Stimulated activated CD4-positive, alpha-beta T cell treated with anti-CD3 and anti-CD28 coated beads, Interleukin-12 subunit alpha, Interleukin-12 subunit beta, amount 100 ng/mL, for 4 hours (primary cell): Measurements from ENCODE around the gene KRT79.
"Not testable (repeated sequence)": the region's sequence is repeated elsewhere in the genome, so short reads cannot be mapped to it uniquely, and the experiment has no call there.

Source experiments
- DNase-seq: peaks from one replicate; pipeline ENCODE4 v3.0.0-alpha.2; 2020

Gene KRT79

GRCh38 chr12:52860102-52860823 is 26.2 kb upstream of the KRT79 start:
- no peak for DNase-seq

GRCh38 chr12:52857500-52857899 is 23.4 kb upstream of the KRT79 start:
- DNase-seq, result no peak

GRCh38 chr12:52856787-52857186 is 22.7 kb upstream of the KRT79 start:
- DNase-seq, result no peak

GRCh38 chr12:52856077-52856476 is 22.0 kb upstream of the KRT79 start:
- not testable (repeated sequence) for DNase-seq

GRCh38 chr12:52851787-52852186 is 17.7 kb upstream of the KRT79 start:
- DNase-seq, result no peak

- DNase-seq, result no peak
These were observed 16.6 kb upstream of the KRT79 start for GRCh38 chr12:52850681-52851080.

- no peak for DNase-seq
These were observed 15.4 kb upstream of the KRT79 start for GRCh38 chr12:52849511-52849910.

GRCh38 chr12:52848661-52849255 is 14.6 kb upstream of the KRT79 start, which contains the start of gene KRT78:
Gene KRT78 (minus strand): TSS chr12:52848994. CDS start chr12:52848930, 64 bp downstream.
- no peak for DNase-seq

GRCh38 chr12:52847335-52848102 is 13.4 kb upstream of the KRT79 start:
- DNase-seq, result no peak

GRCh38 chr12:52846356-52846970 is 12.4 kb upstream of the KRT79 start:
- no peak for DNase-seq

GRCh38 chr12:52845946-52846345 is 11.8 kb upstream of the KRT79 start:
- DNase-seq, result no peak

- no peak for DNase-seq
These were observed 10.3 kb upstream of the KRT79 start for GRCh38 chr12:52844386-52844785.

- no peak for DNase-seq
These were observed 5.5 kb upstream of the KRT79 start for GRCh38 chr12:52839436-52840105.

GRCh38 chr12:52838609-52839435 is 4.7 kb upstream of the KRT79 start:
- DNase-seq, result no peak

GRCh38 chr12:52837781-52838608 is 3.9 kb upstream of the KRT79 start:
- DNase-seq, result no peak

GRCh38 chr12:52837413-52837741 is 3.3 kb upstream of the KRT79 start:
- no peak for DNase-seq

GRCh38 chr12:52836491-52837412 is 2.6 kb upstream of the KRT79 start:
- no peak for DNase-seq

GRCh38 chr12:52836042-52836466 is 1.9 kb upstream of the KRT79 start:
- DNase-seq, result peak; percentile 50

- no peak for DNase-seq
These were observed 1.3 kb upstream of the KRT79 start for GRCh38 chr12:52835271-52836041.
